DND-41 (cell line): ENCODE results near the gene VWA3B.

ENCODE experiments used
- ATAC-seq: fragments of 200-7000 bp; cut with Tn5 transposase; 3 replicates; pipeline ENCODE4 v1.9.1; 2021; ENCODE audit warnings: low read depth; ENCODE audit not compliant: insufficient read depth
- DNase-seq: peaks from one replicate; pipeline ENCODE4 v3.0.0-alpha.2; 2020
- H2AFZ ChIP-seq: 2 replicates; pipeline ENCODE4 v1.6.0; 2012; ENCODE audit warnings: low read depth, low read length
- H3K27ac ChIP-seq: 2 replicates; pipeline ENCODE4 v1.5.1; 2012; ENCODE audit warnings: low read length, inconsistent platforms
- H3K27me3 ChIP-seq: fragments of 200-600 bp; sonication (generic); 2 replicates; pipeline ENCODE4 v1.6.0; 2012; ENCODE audit warnings: low read length, mild to moderate bottlenecking, inconsistent platforms; ENCODE audit not compliant: insufficient read depth, poor library complexity
- H3K36me3 ChIP-seq: 2 replicates; pipeline ENCODE4 v1.5.1; 2012; ENCODE audit warnings: low read length, inconsistent platforms; ENCODE audit not compliant: insufficient read depth
- H3K4me1 ChIP-seq: 2 replicates; pipeline ENCODE4 v1.5.1; 2012; ENCODE audit warnings: mild to moderate bottlenecking, low read length; ENCODE audit not compliant: insufficient read depth
- H3K4me2 ChIP-seq: 2 replicates; pipeline ENCODE4 v1.6.0; 2012; ENCODE audit warnings: mild to moderate bottlenecking, moderate library complexity, low read length, inconsistent platforms; ENCODE audit not compliant: insufficient read depth
- H3K4me3 ChIP-seq, 2 experiments: fragments of 200-600 bp in 1 of 2; shearing (Covaris generic) in 1 of 2; 2 replicates each; pipeline ENCODE4 v1.5.1; 2012 to 2016; ENCODE audit warnings: inconsistent platforms in 2 of 2, low read length in 2 of 2, mild to moderate bottlenecking in 2 of 2, low read depth in 1 of 2, moderate library complexity in 1 of 2
- H3K79me2 ChIP-seq: 2 replicates; pipeline ENCODE4 v1.6.0; 2012; ENCODE audit warnings: low read length, inconsistent platforms; ENCODE audit not compliant: insufficient read depth
- H3K9ac ChIP-seq: 2 replicates; pipeline ENCODE4 v1.6.0; 2012; ENCODE audit warnings: low read depth, mild to moderate bottlenecking, inconsistent platforms, low read length, moderate library complexity
- H3K9me3 ChIP-seq: 2 replicates; pipeline ENCODE4 v1.5.1; 2012; ENCODE audit warnings: low read length, moderate library complexity, mild to moderate bottlenecking, inconsistent platforms; ENCODE audit not compliant: insufficient read depth, severe bottlenecking
- H4K20me1 ChIP-seq: 2 replicates; pipeline ENCODE4 v1.6.0; 2012; ENCODE audit warnings: low read length; ENCODE audit not compliant: insufficient read depth
- EZH2 ChIP-seq: IDR thresholded peaks from 3 replicates; pipeline ENCODE4 v1.6.1; 2012; ENCODE audit warnings: borderline replicate concordance, low read depth, mild to moderate bottlenecking, moderate library complexity, low read length, inconsistent platforms; ENCODE audit not compliant: severe bottlenecking
- TF ChIP-seq, protein P1 (sequence below): IDR thresholded peaks from 2 replicates; pipeline ENCODE4 v1.5.1; 2012; ENCODE audit warnings: borderline replicate concordance, low read length, moderate library complexity, mild to moderate bottlenecking; ENCODE audit not compliant: poor library complexity, severe bottlenecking; ENCODE audit errors: extremely low read depth

The VWA3B gene

DNA sequence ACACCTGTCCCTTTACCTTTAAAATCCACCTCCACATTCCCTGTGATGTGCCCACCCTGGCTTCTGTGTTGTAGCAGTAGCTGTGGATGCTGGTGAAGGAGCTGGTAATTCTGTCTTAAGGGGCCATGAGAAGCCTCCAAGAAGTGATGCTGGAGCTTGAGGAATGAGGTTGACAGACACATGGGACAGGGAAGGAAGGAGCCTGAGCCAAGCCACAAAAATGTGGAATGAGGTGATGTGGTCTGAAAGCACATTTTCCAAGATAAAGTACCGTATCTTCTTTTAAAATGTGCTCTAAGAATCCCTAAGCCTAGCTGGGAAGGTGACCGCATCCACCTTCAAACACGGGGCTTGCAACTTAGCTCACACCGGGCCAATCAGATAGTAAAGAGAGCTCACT is 31.2 kb downstream of the VWA3B start:
- no peaks in the 10 kb centered on the region for H3K36me3 ChIP-seq
- H2AFZ ChIP-seq, result no peak overlapping the region
- H3K4me2 ChIP-seq, result no peak overlapping the region
- ATAC-seq (no peak), DNase-seq (no peak)
- no peak overlapping the region for H3K9ac ChIP-seq
- no peak overlapping the region for H3K27ac ChIP-seq
- no peaks in the 10 kb centered on the region for H3K79me2 ChIP-seq
- no peak overlapping the region for H3K4me3 ChIP-seq
- peaks cover 1% of the 10 kb centered on the region for H3K9me3 ChIP-seq
- no peaks in the 10 kb centered on the region for H4K20me1 ChIP-seq
- TF ChIP-seq EZH2, result no peak
- TF ChIP-seq, protein P1, sequence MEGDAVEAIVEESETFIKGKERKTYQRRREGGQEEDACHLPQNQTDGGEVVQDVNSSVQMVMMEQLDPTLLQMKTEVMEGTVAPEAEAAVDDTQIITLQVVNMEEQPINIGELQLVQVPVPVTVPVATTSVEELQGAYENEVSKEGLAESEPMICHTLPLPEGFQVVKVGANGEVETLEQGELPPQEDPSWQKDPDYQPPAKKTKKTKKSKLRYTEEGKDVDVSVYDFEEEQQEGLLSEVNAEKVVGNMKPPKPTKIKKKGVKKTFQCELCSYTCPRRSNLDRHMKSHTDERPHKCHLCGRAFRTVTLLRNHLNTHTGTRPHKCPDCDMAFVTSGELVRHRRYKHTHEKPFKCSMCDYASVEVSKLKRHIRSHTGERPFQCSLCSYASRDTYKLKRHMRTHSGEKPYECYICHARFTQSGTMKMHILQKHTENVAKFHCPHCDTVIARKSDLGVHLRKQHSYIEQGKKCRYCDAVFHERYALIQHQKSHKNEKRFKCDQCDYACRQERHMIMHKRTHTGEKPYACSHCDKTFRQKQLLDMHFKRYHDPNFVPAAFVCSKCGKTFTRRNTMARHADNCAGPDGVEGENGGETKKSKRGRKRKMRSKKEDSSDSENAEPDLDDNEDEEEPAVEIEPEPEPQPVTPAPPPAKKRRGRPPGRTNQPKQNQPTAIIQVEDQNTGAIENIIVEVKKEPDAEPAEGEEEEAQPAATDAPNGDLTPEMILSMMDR, result no peak
- peaks cover 1% of the 10 kb centered on the region; the same call in 1 of the 2 replicates for H3K4me1 ChIP-seq
- no peaks in the 10 kb centered on the region for H3K27me3 ChIP-seq

DNA sequence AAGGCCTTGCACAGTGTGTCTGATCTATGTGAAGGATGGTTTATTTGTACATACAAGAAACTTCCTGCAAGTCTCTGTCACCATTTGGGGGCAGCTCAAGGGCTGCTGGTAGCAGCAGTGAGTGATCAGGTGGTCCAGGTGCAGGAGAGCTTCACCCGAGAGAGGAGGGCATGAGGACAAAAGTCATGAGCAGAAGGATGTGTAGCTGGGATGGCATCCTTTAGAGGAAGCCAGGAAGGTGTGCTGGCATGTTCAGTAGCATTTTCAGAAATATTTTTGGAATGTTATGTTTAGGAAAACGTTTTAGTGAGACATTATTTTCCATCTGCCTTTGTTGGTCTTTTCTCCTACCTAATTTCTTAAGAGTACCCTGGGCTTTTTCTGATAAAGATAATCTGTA is 31.9 kb downstream of the VWA3B start:
- H3K4me3 ChIP-seq, result no peak overlapping the region
- no peaks in the 10 kb centered on the region for H3K27me3 ChIP-seq
- ATAC-seq (no peak), DNase-seq (no peak)
- no peaks in the 10 kb centered on the region for H4K20me1 ChIP-seq
- peaks cover 3% of the 10 kb centered on the region; the same call in 1 of the 2 replicates for H3K4me1 ChIP-seq
- H3K79me2 ChIP-seq, result no peaks in the 10 kb centered on the region
- no peak overlapping the region for H2AFZ ChIP-seq
- H3K36me3 ChIP-seq, result no peaks in the 10 kb centered on the region
- no peak overlapping the region for H3K4me2 ChIP-seq
- TF ChIP-seq, protein P1, result no peak
- no peak for TF ChIP-seq EZH2
- no peak overlapping the region for H3K27ac ChIP-seq
- no peaks in the 10 kb centered on the region for H3K9me3 ChIP-seq
- no peak overlapping the region for H3K9ac ChIP-seq

- Histone ChIP-seq H3K4me2 (no peak overlapping the region), H3K9me3 (no peaks in the 10 kb centered on the region), H2AFZ (no peak overlapping the region), H3K36me3 (no peaks in the 10 kb centered on the region), H3K4me1 (peaks cover 3% of the 10 kb centered on the region; the same call in 1 of the 2 replicates), H3K27ac (no peak overlapping the region), H3K79me2 (no peaks in the 10 kb centered on the region), H4K20me1 (no peaks in the 10 kb centered on the region), H3K27me3 (no peaks in the 10 kb centered on the region), H3K9ac (no peak overlapping the region), H3K4me3 (no peak overlapping the region)
- ATAC-seq, result no peak
- no peak for TF ChIP-seq EZH2
- TF ChIP-seq, protein P1, result no peak
- no peak for DNase-seq
Measured at GRCh38 chr2:98121149-98121548, 34.2 kb downstream of the VWA3B start.

DNA sequence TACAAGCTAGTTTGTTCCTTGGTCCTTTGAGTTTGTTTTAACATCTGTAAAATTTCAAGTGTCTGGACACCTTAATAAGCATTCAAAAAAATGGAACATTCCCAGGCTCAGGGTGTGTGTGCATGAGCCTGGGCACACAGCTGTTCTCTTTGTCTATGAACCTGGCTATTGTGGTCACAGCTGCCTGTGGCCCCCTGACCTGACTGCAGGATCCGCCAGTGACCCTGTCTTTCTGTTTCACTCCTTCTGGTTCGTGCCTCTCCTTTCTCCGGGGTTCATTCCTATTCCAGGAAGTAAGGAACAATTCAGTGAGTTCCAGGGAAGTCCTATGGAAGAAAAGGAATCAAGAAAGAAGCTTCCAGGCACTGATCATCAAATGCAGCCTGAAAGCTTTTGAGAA is 35.6 kb downstream of the VWA3B start:
- H3K27ac ChIP-seq, result no peak overlapping the region
- no peak overlapping the region for H3K4me2 ChIP-seq
- no peak overlapping the region for H3K4me3 ChIP-seq
- ATAC-seq (no peak), DNase-seq (no peak)
- H3K36me3 ChIP-seq, result no peaks in the 10 kb centered on the region
- H2AFZ ChIP-seq, result no peak overlapping the region
- H3K4me1 ChIP-seq, result peaks cover 3% of the 10 kb centered on the region; the same call in 1 of the 2 replicates
- TF ChIP-seq, protein P1, result no peak
- no peak for TF ChIP-seq EZH2
- peaks cover under 1% of the 10 kb centered on the region for H3K27me3 ChIP-seq
- H3K79me2 ChIP-seq, result no peaks in the 10 kb centered on the region
- no peak overlapping the region for H3K9ac ChIP-seq
- no peaks in the 10 kb centered on the region for H3K9me3 ChIP-seq
- H4K20me1 ChIP-seq, result no peaks in the 10 kb centered on the region
